Smooth muscle cell (in vitro differentiated cells): Measurements from ENCODE around the gene WBP2NL. TPM values are rescaled to one million over a fixed set of nuclear protein-coding genes. Genes with fewer than 3 reads are reported as not detected.

Experiments used
- DNase-seq: peaks from one replicate; lab custom pipeline; 2025; ENCODE audit not compliant: unreplicated experiment; lab: John Stamatoyannopoulos, UW
- H2AFZ ChIP-seq: fragments of 200-600 bp; sonication (generic); 2 replicates; pipeline ENCODE4 v1.6.0; 2016; ENCODE audit warnings: antibody characterized with exemption, low read depth, mild to moderate bottlenecking
- H3F3A ChIP-seq: fragments of 200-600 bp; sonication (generic); 2 replicates; pipeline ENCODE4 v1.6.0; 2017; ENCODE audit warnings: antibody characterized with exemption, low read depth
- H3K27ac ChIP-seq: fragments of 200-600 bp; sonication (generic); 2 replicates; pipeline ENCODE4 v1.5.1; 2016; ENCODE audit warnings: low read depth, mild to moderate bottlenecking
- H3K27me3 ChIP-seq: fragments of 200-600 bp; sonication (generic); 2 replicates; pipeline ENCODE4 v1.6.1; 2016; ENCODE audit warnings: low read depth, mild to moderate bottlenecking
- H3K36me3 ChIP-seq: fragments of 200-600 bp; sonication (generic); 2 replicates; pipeline ENCODE4 v1.5.1; 2016; ENCODE audit warnings: low read depth
- H3K4me1 ChIP-seq: fragments of 200-600 bp; sonication (generic); 2 replicates; pipeline ENCODE4 v1.5.1; 2016; ENCODE audit warnings: low read depth
- H3K4me2 ChIP-seq: fragments of 200-600 bp; sonication (generic); 2 replicates; pipeline ENCODE4 v1.6.0; 2016; ENCODE audit warnings: mild to moderate bottlenecking
- H3K4me3 ChIP-seq: fragments of 200-600 bp; sonication (generic); 2 replicates; pipeline ENCODE4 v1.5.1; 2016; ENCODE audit warnings: mild to moderate bottlenecking
- H3K79me2 ChIP-seq: fragments of 200-600 bp; sonication (generic); 2 replicates; pipeline ENCODE4 v1.6.0; 2016; ENCODE audit warnings: low read depth, mild to moderate bottlenecking
- H3K9ac ChIP-seq: fragments of 200-600 bp; sonication (generic); 2 replicates; pipeline ENCODE4 v1.6.0; 2016; ENCODE audit warnings: low read depth
- H3K9me3 ChIP-seq: fragments of 200-600 bp; sonication (generic); replicated peaks from 2 replicates; pipeline ENCODE4 v1.5.1; 2016; ENCODE audit warnings: low read depth
- H4K20me1 ChIP-seq: fragments of 200-600 bp; sonication (generic); 2 replicates; pipeline ENCODE4 v1.6.0; 2016; ENCODE audit warnings: low read depth
- CTCF ChIP-seq: fragments of 200-600 bp; sonication (generic); IDR thresholded peaks from 2 replicates; pipeline ENCODE4 v1.5.1; 2017; ENCODE audit warnings: borderline replicate concordance, mild to moderate bottlenecking, antibody characterized with exemption; ENCODE audit not compliant: insufficient read depth, poor library complexity, severe bottlenecking
- WGBS: methylation state at CpG from one replicate; pipeline ENCODE4 v1.1.7; 2016; ENCODE audit warnings: low lambda C conversion rate; 5-methylcytosine and 5-hydroxymethylcytosine counted together
- polyA plus RNA-seq: library from polyadenylated mRNA; unstranded; fragments of >200 nt; fragmentation: Nextera tagmentation; extraction: Ambion mirVana; gene quantifications from 2 replicates; pipeline ENCODE4 v1.2.1, GENCODE V29; 2016
- total RNA-seq: library from RNA; depleted of rRNA; stranded (reverse); fragments of >200 nt; gene quantifications from 2 replicates; pipeline ENCODE4 v1.2.3, GENCODE V29; 2014

Gene WBP2NL
- total and polyA plus RNA-seq, 2 experiments from 2014 or later, result 0.10 TPM; not detected in 1

DNA sequence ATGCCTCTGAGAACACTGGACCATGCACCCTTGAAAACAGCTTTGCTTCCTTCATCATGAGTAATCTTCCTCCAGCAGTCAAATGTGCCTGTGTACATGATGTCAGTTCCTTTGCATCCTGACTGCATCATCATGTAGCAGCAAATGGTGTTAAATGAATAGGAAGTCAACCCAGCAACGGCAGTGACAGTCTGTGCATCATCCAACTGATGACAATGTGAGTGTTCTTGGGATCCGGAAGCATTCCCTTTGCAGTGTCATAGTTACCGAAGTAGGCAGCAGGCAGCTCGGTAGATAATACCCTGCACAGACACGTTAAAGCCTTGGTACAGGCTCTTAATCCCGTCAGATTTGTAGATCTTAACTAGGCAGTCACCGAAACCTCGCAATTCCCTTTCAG is 2.5 kb downstream of the WBP2NL start:
- no peak for TF ChIP-seq CTCF
- Histone ChIP-seq H3F3A (no peaks in the 10 kb centered on the region), H3K27me3 (no peaks in the 10 kb centered on the region), H4K20me1 (no peaks in the 10 kb centered on the region), H3K27ac (no peak overlapping the region), H2AFZ (no peak overlapping the region), H3K4me1 (no peaks in the 10 kb centered on the region), H3K4me2 (no peak overlapping the region), H3K79me2 (no peaks in the 10 kb centered on the region), H3K9ac (no peak overlapping the region), H3K4me3 (no peak overlapping the region), H3K9me3 (no peaks in the 10 kb centered on the region), H3K36me3 (no peaks in the 10 kb centered on the region)
- no peak for DNase-seq
- WGBS, result 44% methylated on average over 8 of the region's 8 CpGs

DNA sequence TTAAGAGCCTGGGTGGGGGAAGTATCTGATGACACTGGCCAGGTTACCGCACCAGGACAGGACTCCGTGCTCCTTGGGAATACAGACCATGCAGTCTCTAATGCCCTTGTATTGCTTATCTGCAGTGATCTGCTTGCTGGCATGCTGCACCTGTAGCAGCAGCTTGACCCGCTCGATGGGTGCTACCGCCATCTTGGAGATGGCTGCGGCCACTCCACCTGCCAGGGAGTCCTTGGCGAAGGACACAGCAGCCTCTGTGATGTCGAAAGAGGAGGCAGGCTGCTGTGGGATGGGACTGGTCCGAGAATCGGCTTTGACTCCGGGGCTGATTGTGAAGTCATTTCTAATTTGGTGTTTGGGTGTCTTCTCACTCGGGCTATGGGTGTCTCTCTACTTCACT is 3.1 kb downstream of the WBP2NL start:
- H2AFZ ChIP-seq, result no peak overlapping the region
- no peak overlapping the region for H3K4me2 ChIP-seq
- no peak overlapping the region for H3K4me3 ChIP-seq
- no peaks in the 10 kb centered on the region for H3K4me1 ChIP-seq
- no peak overlapping the region for H3K9ac ChIP-seq
- no peaks in the 10 kb centered on the region for H3K27me3 ChIP-seq
- no peak for TF ChIP-seq CTCF
- WGBS, result 94% methylated on average over 12 of the region's 12 CpGs
- no peaks in the 10 kb centered on the region for H3K9me3 ChIP-seq
- no peaks in the 10 kb centered on the region for H4K20me1 ChIP-seq
- no peak for DNase-seq
- no peaks in the 10 kb centered on the region for H3F3A ChIP-seq
- H3K79me2 ChIP-seq, result no peaks in the 10 kb centered on the region
- H3K36me3 ChIP-seq, result no peaks in the 10 kb centered on the region
- H3K27ac ChIP-seq, result no peak overlapping the region

- TF ChIP-seq CTCF, result no peak
- WGBS, result 74% methylated on average over 4 of the region's 4 CpGs
- Histone ChIP-seq H3K9me3 (peaks cover 5% of the 10 kb centered on the region), H3K4me3 (no peak overlapping the region), H3K4me1 (no peaks in the 10 kb centered on the region), H3K36me3 (no peaks in the 10 kb centered on the region), H3K9ac (no peak overlapping the region), H3K27me3 (no peaks in the 10 kb centered on the region), H3F3A (no peaks in the 10 kb centered on the region), H3K79me2 (no peaks in the 10 kb centered on the region), H2AFZ (no peak overlapping the region), H3K4me2 (no peak overlapping the region), H3K27ac (no peak overlapping the region), H4K20me1 (no peaks in the 10 kb centered on the region)
- no peak for DNase-seq
These were observed 9.3 kb downstream of the WBP2NL start for GRCh38 chr22:42007922-42008321.

DNA sequence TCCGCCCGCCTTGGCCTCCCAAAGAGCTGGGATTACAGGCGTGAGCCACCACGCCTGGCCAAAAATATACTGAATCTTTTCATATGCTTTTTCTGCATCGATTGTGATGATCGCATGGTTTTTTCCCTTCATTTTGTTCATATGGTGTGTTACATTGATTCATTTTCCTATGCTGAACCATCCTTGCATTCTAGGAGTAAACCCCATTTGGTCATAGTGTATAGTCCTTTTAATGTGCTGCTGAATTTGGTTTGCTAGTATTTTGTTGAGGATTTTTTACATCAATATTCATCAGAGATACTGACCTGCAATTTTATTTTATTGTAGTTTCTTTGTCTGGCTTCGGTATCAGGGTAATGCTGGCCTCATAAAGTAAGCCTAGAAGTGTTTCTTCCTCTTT is 12.2 kb downstream of the WBP2NL start:
- Histone ChIP-seq H3K79me2 (no peaks in the 10 kb centered on the region), H3F3A (no peaks in the 10 kb centered on the region), H3K36me3 (no peaks in the 10 kb centered on the region), H3K4me2 (no peak overlapping the region), H3K9me3 (peaks cover 5% of the 10 kb centered on the region), H3K4me1 (no peaks in the 10 kb centered on the region), H3K9ac (no peak overlapping the region), H2AFZ (no peak overlapping the region), H3K27me3 (no peaks in the 10 kb centered on the region), H4K20me1 (no peaks in the 10 kb centered on the region), H3K4me3 (no peak overlapping the region), H3K27ac (no peak overlapping the region)
- no peak for DNase-seq
- no peak for TF ChIP-seq CTCF
- WGBS, result 79% methylated on average over 7 of the region's 7 CpGs
